ENCODE measurements around the gene CRTAC1. TPM values are rescaled to one million over a fixed set of nuclear protein-coding genes. Genes with fewer than 3 reads are reported as not detected.
"Not testable (repeated sequence)": the region's sequence is repeated elsewhere in the genome, so short reads cannot be mapped to it uniquely, and the experiment has no call there.

CRTAC1 gene
- total RNA-seq, 1 donor = not detected

GRCh38 chr10:97842656-97843280 lies 187.7 kb downstream of the CRTAC1 start:
- peak; percentile 87 for DNase-seq (ENCODE audit: insufficient read length, low spot score, missing footprints)
- no peak overlapping the region for H3K27ac ChIP-seq (ENCODE audit: low read depth, low read length)

DNA sequence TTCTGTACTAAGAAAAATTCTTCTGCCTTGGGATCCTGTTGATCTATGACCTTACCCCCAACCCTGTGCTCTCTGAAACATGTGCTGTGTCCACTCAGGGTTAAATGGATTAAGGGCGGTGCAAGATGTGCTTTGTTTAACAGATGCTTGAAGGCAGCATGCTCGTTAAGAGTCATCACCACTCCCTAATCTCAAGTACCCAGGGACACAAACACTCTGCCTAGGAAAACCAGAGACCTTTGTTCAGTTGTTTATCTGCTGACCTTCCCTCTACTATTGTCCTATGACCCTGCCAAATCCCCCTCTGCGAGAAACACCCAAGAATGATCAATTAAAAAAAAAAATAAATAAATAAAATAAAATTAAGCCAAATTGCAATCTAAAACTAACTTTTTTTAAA lies 188.3 kb downstream of the CRTAC1 start:
- DNase-seq (ENCODE audit: insufficient read length, low spot score, missing footprints); H4K20me1 ChIP-seq (ENCODE audit: insufficient read depth, low read length); H3K27ac ChIP-seq (ENCODE audit: low read depth, low read length); H3K4me3 ChIP-seq (ENCODE audit: insufficient read depth, low read length); H2AFZ ChIP-seq (ENCODE audit: low read length); H3K36me3 ChIP-seq (ENCODE audit: insufficient read depth, low read length); H3K79me2 ChIP-seq (ENCODE audit: insufficient read depth, low read length); H3K9me3 ChIP-seq (ENCODE audit: low read depth, low read length); H3K4me2 ChIP-seq (ENCODE audit: insufficient read depth, low read length): not testable (repeated sequence)
- H3K4me1 ChIP-seq (ENCODE audit: insufficient read depth, low read length) = peaks cover 15% of the 10 kb centered on the region
- peaks cover 13% of the 10 kb centered on the region for H3K27me3 ChIP-seq (ENCODE audit: insufficient read depth, low read length)

More at GRCh38 chr10:97842656-97843280, 187.7 kb downstream of the CRTAC1 start:
- TF ChIP-seq, protein P1, sequence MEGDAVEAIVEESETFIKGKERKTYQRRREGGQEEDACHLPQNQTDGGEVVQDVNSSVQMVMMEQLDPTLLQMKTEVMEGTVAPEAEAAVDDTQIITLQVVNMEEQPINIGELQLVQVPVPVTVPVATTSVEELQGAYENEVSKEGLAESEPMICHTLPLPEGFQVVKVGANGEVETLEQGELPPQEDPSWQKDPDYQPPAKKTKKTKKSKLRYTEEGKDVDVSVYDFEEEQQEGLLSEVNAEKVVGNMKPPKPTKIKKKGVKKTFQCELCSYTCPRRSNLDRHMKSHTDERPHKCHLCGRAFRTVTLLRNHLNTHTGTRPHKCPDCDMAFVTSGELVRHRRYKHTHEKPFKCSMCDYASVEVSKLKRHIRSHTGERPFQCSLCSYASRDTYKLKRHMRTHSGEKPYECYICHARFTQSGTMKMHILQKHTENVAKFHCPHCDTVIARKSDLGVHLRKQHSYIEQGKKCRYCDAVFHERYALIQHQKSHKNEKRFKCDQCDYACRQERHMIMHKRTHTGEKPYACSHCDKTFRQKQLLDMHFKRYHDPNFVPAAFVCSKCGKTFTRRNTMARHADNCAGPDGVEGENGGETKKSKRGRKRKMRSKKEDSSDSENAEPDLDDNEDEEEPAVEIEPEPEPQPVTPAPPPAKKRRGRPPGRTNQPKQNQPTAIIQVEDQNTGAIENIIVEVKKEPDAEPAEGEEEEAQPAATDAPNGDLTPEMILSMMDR (IDR thresholded peaks at IDR 0.05; ENCODE audit: extremely low read depth, low read depth, low read length) = no peak
- Histone ChIP-seq H3K4me1 (ENCODE audit: insufficient read depth, low read length) (peaks cover 15% of the 10 kb centered on the region), H2AFZ (ENCODE audit: low read length) (no peak overlapping the region), H3K27me3 (ENCODE audit: insufficient read depth, low read length) (peaks cover 13% of the 10 kb centered on the region), H4K20me1 (ENCODE audit: insufficient read depth, low read length) (no peaks in the 10 kb centered on the region), H3K4me3 (ENCODE audit: insufficient read depth, low read length) (no peak overlapping the region), H3K9me3 (ENCODE audit: low read depth, low read length) (no peaks in the 10 kb centered on the region), H3K36me3 (ENCODE audit: insufficient read depth, low read length) (no peaks in the 10 kb centered on the region), H3K4me2 (ENCODE audit: insufficient read depth, low read length) (peak overlapping the region; percentile 52), H3K79me2 (ENCODE audit: insufficient read depth, low read length) (no peaks in the 10 kb centered on the region)

- H3K9me3 ChIP-seq (ENCODE audit: low read depth, low read length); H3K4me2 ChIP-seq (ENCODE audit: insufficient read depth, low read length); H2AFZ ChIP-seq (ENCODE audit: low read length); H3K27me3 ChIP-seq (ENCODE audit: insufficient read depth, low read length); H3K79me2 ChIP-seq (ENCODE audit: insufficient read depth, low read length); H3K36me3 ChIP-seq (ENCODE audit: insufficient read depth, low read length); DNase-seq (ENCODE audit: insufficient read length, low spot score, missing footprints); H3K27ac ChIP-seq (ENCODE audit: low read depth, low read length); H3K4me3 ChIP-seq (ENCODE audit: insufficient read depth, low read length); H4K20me1 ChIP-seq (ENCODE audit: insufficient read depth, low read length): not testable (repeated sequence)
- peaks cover 15% of the 10 kb centered on the region for H3K4me1 ChIP-seq (ENCODE audit: insufficient read depth, low read length)
These were observed 189.3 kb downstream of the CRTAC1 start for GRCh38 chr10:97841166-97841565.

DNA sequence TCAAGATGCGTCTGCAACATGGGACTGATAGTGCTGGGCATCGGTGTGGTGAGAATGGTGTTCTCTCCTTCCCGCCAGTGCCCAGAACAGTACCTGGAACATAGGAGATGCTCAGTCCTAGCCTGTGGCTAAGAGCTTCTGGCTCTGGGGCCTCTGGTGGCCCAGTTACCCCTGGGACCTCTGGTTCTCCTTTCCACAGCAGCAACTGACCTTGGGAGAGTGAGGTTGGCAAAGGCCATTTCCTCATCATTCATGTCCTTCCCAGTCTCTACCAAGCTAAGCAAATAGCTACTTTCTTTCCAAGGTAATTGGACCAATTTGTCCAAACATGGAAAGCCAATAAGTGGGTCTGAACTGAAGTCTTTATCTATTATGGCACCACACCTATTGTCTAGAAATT lies 192.3 kb downstream of the CRTAC1 start:
- H3K9me3 ChIP-seq (ENCODE audit: low read depth, low read length) = no peaks in the 10 kb centered on the region
- H2AFZ ChIP-seq (ENCODE audit: low read length) = no peak overlapping the region
- TF ChIP-seq, protein P1 (IDR thresholded peaks at IDR 0.05; ENCODE audit: extremely low read depth, low read depth, low read length) = no peak
- DNase-seq (ENCODE audit: insufficient read length, low spot score, missing footprints) = no peak
- no peak overlapping the region for H3K27ac ChIP-seq (ENCODE audit: low read depth, low read length)
- peaks cover 10% of the 10 kb centered on the region for H3K27me3 ChIP-seq (ENCODE audit: insufficient read depth, low read length)
- no peak overlapping the region for H3K4me2 ChIP-seq (ENCODE audit: insufficient read depth, low read length)
- no peaks in the 10 kb centered on the region for H3K36me3 ChIP-seq (ENCODE audit: insufficient read depth, low read length)
- no peak overlapping the region for H3K4me3 ChIP-seq (ENCODE audit: insufficient read depth, low read length)
- H4K20me1 ChIP-seq (ENCODE audit: insufficient read depth, low read length) = no peaks in the 10 kb centered on the region
- H3K4me1 ChIP-seq (ENCODE audit: insufficient read depth, low read length) = peaks cover 15% of the 10 kb centered on the region
- no peaks in the 10 kb centered on the region for H3K79me2 ChIP-seq (ENCODE audit: insufficient read depth, low read length)

DNA sequence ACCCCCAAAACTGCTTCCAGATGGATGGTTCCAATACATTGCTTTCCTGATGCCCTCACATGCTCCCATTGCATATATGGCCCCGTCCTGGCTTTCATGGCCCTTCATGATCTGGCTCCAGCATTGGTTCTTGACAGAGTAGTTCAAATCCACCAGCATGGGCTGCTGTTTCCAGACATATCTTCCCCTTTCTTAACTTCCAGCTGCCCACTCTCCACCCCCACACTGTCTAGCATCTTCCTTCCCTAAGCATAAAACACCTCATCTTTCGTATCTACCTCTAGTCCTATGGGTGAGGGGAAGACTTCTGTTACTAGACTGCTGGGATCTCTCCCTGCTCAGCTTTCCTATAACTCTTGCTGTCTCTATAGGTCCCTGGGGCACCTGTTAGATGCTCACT lies 194.0 kb downstream of the CRTAC1 start:
- no peak for DNase-seq (ENCODE audit: insufficient read length, low spot score, missing footprints)
- Histone ChIP-seq H4K20me1 (ENCODE audit: insufficient read depth, low read length) (no peaks in the 10 kb centered on the region), H3K4me1 (ENCODE audit: insufficient read depth, low read length) (peaks cover 10% of the 10 kb centered on the region), H3K4me2 (ENCODE audit: insufficient read depth, low read length) (no peak overlapping the region), H3K4me3 (ENCODE audit: insufficient read depth, low read length) (no peak overlapping the region), H3K27ac (ENCODE audit: low read depth, low read length) (no peak overlapping the region), H3K36me3 (ENCODE audit: insufficient read depth, low read length) (no peaks in the 10 kb centered on the region), H3K27me3 (ENCODE audit: insufficient read depth, low read length) (peaks cover 26% of the 10 kb centered on the region), H3K79me2 (ENCODE audit: insufficient read depth, low read length) (no peaks in the 10 kb centered on the region), H3K9me3 (ENCODE audit: low read depth, low read length) (no peaks in the 10 kb centered on the region), H2AFZ (ENCODE audit: low read length) (no peak overlapping the region)
- TF ChIP-seq, protein P1 (IDR thresholded peaks at IDR 0.05; ENCODE audit: extremely low read depth, low read depth, low read length) = no peak

Data from osteoblast (primary cell).